ENCODE data around the gene KLF7.

- TF ChIP-seq POLR2AphosphoS5 (IDR thresholded peaks at IDR 0.05; ENCODE audit: low read depth) (no peak), REST (IDR thresholded peaks at IDR 0.05; ENCODE audit: insufficient replicate concordance, low read depth) (no peak)
Measured at GRCh38 chr2:207173641-207174040, 7.9 kb upstream of the KLF7 start.
